ENCODE measurements around the gene SHISAL1. TPM values are rescaled to one million over a fixed set of nuclear protein-coding genes. Genes with fewer than 3 reads are reported as not detected.

SHISAL1 gene
- total RNA-seq, 1 experiment from 2014 or later: not detected

- peaks cover 4% of the 10 kb centered on the region for H3K27me3 Mint-ChIP-seq (ENCODE audit: insufficient read depth, unreplicated experiment)
- Histone ChIP-seq H3K4me3 (ENCODE audit: low read depth, low read length) (no peak overlapping the region), H3K4me1 (no peaks in the 10 kb centered on the region), H3K36me3 (ENCODE audit: control insufficient read depth, insufficient read depth, low read length) (no peaks in the 10 kb centered on the region), H3K9me3 (no peaks in the 10 kb centered on the region), H3K27me3 (replicated peaks; ENCODE audit: control insufficient read depth, insufficient read depth, low read length) (no peaks in the 10 kb centered on the region)
- no peak overlapping the region for H3K4me3 Mint-ChIP-seq (ENCODE audit: unreplicated experiment)
- POLR2A ChIA-PET: no interaction called here
- no peaks in the 10 kb centered on the region for H3K4me1 Mint-ChIP-seq (ENCODE audit: low read depth, unreplicated experiment)
- CTCF ChIA-PET: no interaction called here
- no peak for DNase-seq
- no peaks in the 10 kb centered on the region for H3K36me3 Mint-ChIP-seq (ENCODE audit: insufficient read depth, unreplicated experiment)
- intact Hi-C loops (cut with micrococcal nuclease; ENCODE audit: unreplicated experiment): no loop called here
- TF ChIP-seq, protein P1, sequence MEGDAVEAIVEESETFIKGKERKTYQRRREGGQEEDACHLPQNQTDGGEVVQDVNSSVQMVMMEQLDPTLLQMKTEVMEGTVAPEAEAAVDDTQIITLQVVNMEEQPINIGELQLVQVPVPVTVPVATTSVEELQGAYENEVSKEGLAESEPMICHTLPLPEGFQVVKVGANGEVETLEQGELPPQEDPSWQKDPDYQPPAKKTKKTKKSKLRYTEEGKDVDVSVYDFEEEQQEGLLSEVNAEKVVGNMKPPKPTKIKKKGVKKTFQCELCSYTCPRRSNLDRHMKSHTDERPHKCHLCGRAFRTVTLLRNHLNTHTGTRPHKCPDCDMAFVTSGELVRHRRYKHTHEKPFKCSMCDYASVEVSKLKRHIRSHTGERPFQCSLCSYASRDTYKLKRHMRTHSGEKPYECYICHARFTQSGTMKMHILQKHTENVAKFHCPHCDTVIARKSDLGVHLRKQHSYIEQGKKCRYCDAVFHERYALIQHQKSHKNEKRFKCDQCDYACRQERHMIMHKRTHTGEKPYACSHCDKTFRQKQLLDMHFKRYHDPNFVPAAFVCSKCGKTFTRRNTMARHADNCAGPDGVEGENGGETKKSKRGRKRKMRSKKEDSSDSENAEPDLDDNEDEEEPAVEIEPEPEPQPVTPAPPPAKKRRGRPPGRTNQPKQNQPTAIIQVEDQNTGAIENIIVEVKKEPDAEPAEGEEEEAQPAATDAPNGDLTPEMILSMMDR (IDR thresholded peaks at IDR 0.05; ENCODE audit: insufficient read depth in 1 of 2, low read depth in 1 of 2, low read length in 1 of 2, severe bottlenecking in 1 of 2, unreplicated experiment in 1 of 2): no peak
- BruUV-seq (replicated peaks): no TSS peak
- H3K27ac Mint-ChIP-seq (ENCODE audit: unreplicated experiment): no peak overlapping the region
- no peaks in the 10 kb centered on the region for H3K9me3 Mint-ChIP-seq (ENCODE audit: unreplicated experiment)
These were observed 20.2 kb upstream of the SHISAL1 start for GRCh38 chr22:44332946-44333345.

GRCh38 chr22:44331881-44332714 lies 19.3 kb upstream of the SHISAL1 start:
- Mint-ChIP-seq H3K4me3 (ENCODE audit: unreplicated experiment) (no peak overlapping the region), H3K4me1 (ENCODE audit: low read depth, unreplicated experiment) (no peaks in the 10 kb centered on the region), H3K36me3 (ENCODE audit: insufficient read depth, unreplicated experiment) (no peaks in the 10 kb centered on the region), H3K27me3 (ENCODE audit: insufficient read depth, unreplicated experiment) (peaks cover 4% of the 10 kb centered on the region), H3K9me3 (ENCODE audit: unreplicated experiment) (no peaks in the 10 kb centered on the region), H3K27ac (ENCODE audit: unreplicated experiment) (no peak overlapping the region)
- no TSS peak for BruUV-seq (replicated peaks)
- ChIA-PET POLR2A (no interaction called here), CTCF (no interaction called here)
- intact Hi-C loops (cut with micrococcal nuclease; ENCODE audit: unreplicated experiment): no loop called here
- Histone ChIP-seq H3K27me3 (replicated peaks; ENCODE audit: control insufficient read depth, insufficient read depth, low read length) (no peaks in the 10 kb centered on the region), H3K4me1 (no peaks in the 10 kb centered on the region), H3K36me3 (ENCODE audit: control insufficient read depth, insufficient read depth, low read length) (no peaks in the 10 kb centered on the region), H3K9me3 (no peaks in the 10 kb centered on the region), H3K4me3 (ENCODE audit: low read depth, low read length) (no peak overlapping the region)
- TF ChIP-seq, protein P1 (IDR thresholded peaks at IDR 0.05; ENCODE audit: insufficient read depth in 1 of 2, low read depth in 1 of 2, low read length in 1 of 2, severe bottlenecking in 1 of 2, unreplicated experiment in 1 of 2): no peak
- DNase-seq: no peak

DNA sequence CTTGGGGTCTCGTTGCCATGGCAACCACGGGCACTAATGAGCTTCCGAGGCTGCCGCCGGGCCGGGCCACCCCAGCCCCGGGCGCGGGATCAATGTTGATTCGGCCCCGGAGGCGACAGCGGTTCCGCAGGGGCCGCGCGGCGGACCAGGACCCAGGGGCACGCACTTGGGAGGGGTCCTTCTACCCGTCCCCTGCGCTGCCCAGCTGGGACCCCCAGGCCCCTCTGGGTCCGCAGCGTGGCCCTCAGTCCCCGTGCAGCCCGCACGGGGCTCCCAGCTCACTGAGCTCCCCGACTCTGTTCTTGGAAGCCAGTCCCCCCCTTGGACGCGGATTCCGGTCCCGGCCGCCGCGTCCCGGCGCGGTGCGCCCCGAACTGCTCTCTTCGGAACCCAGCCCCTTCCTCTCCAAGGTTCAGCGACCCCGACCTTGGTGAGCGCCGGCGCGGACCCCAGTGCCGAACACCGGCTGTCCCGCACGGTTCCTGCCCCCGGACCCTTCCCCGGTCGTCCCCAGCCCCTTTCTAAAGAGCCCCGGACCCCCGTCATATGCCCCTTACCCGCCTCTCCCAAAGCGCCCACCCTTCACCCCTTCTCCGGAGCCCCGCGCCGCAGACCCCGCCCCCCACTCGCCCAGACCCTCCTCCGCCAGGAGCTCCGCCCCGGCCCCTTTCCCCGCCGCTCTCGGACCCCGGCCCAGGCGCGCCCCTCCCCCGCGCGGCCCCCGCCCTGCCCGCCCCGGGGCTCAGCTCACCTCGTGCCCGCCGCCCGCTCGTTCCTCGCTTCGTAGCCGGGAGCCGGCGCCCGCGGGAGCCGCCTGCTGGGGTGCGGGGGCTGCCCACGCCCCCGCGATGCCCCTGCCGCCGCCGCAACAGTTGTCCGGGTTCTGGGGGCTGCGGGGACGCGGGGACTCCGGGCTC lies 18.3 kb upstream of the SHISAL1 start:
- H3K36me3 Mint-ChIP-seq (ENCODE audit: insufficient read depth, unreplicated experiment): no peaks in the 10 kb centered on the region
- H3K27ac Mint-ChIP-seq (ENCODE audit: unreplicated experiment): no peak overlapping the region
- BruUV-seq (replicated peaks): no TSS peak
- Histone ChIP-seq H3K4me1 (no peaks in the 10 kb centered on the region), H3K36me3 (ENCODE audit: control insufficient read depth, insufficient read depth, low read length) (no peaks in the 10 kb centered on the region), H3K9me3 (no peaks in the 10 kb centered on the region), H3K27me3 (replicated peaks; ENCODE audit: control insufficient read depth, insufficient read depth, low read length) (no peaks in the 10 kb centered on the region), H3K4me3 (ENCODE audit: low read depth, low read length) (no peak overlapping the region)
- ChIA-PET CTCF (no interaction called here), POLR2A (no interaction called here)
- H3K27me3 Mint-ChIP-seq (ENCODE audit: insufficient read depth, unreplicated experiment): peaks cover 8% of the 10 kb centered on the region
- no peaks in the 10 kb centered on the region for H3K4me1 Mint-ChIP-seq (ENCODE audit: low read depth, unreplicated experiment)
- intact Hi-C loops (cut with micrococcal nuclease; ENCODE audit: unreplicated experiment): no loop called here
- no peaks in the 10 kb centered on the region for H3K9me3 Mint-ChIP-seq (ENCODE audit: unreplicated experiment)
- no peak overlapping the region for H3K4me3 Mint-ChIP-seq (ENCODE audit: unreplicated experiment)
- DNase-seq: no peak
- TF ChIP-seq, protein P1 (IDR thresholded peaks at IDR 0.05; ENCODE audit: insufficient read depth in 1 of 2, low read depth in 1 of 2, low read length in 1 of 2, severe bottlenecking in 1 of 2, unreplicated experiment in 1 of 2): no peak

All from Caco-2 (cell line).